SK-N-SH (cell line): ENCODE measurements around the gene RGL1.

Source experiments
- EZH2phosphoT487 ChIP-seq: fragments of 200-600 bp; sonication (generic); IDR thresholded peaks from 2 replicates; pipeline ENCODE4 v1.6.1; 2017; ENCODE audit warnings: low read depth, mixed run types, mild to moderate bottlenecking, antibody characterized with exemption, moderate library complexity, borderline replicate concordance
- FOSL2 ChIP-seq: IDR thresholded peaks from 2 replicates; pipeline ENCODE4 v1.4.0; 2012; ENCODE audit warnings: low read depth, mild to moderate bottlenecking, moderate library complexity, borderline replicate concordance
- GABPA ChIP-seq: IDR thresholded peaks from 2 replicates; pipeline ENCODE4 v1.4.0; 2012; ENCODE audit warnings: low read depth, mild to moderate bottlenecking
- GATA2 ChIP-seq: sonication (generic); formaldehyde crosslinking; IDR thresholded peaks from 2 replicates; pipeline ENCODE4 v1.5.0; 2020; ENCODE audit warnings: mild to moderate bottlenecking, missing genetic modification reagents
- NFIC ChIP-seq: IDR thresholded peaks from 2 replicates; pipeline ENCODE4 v1.4.0; 2012; ENCODE audit warnings: borderline replicate concordance
- POLR2AphosphoS5 ChIP-seq: IDR thresholded peaks from 2 replicates; pipeline ENCODE4 v1.6.1; 2012; ENCODE audit warnings: low read depth, low read length
- RAD21 ChIP-seq: IDR thresholded peaks from 2 replicates; pipeline ENCODE4 v1.6.1; 2012; ENCODE audit warnings: mild to moderate bottlenecking, low read length
- RFX5 ChIP-seq: IDR thresholded peaks from 2 replicates; pipeline ENCODE4 v1.6.1; 2012; ENCODE audit warnings: mild to moderate bottlenecking, improper control_type of control experiment, low read length
- YY1 ChIP-seq: IDR thresholded peaks from 2 replicates; pipeline ENCODE4 v1.4.0; 2012; ENCODE audit warnings: low read depth, mild to moderate bottlenecking
- TF ChIP-seq, protein P1 (sequence below): fragments of 200-600 bp; sonication (generic); IDR thresholded peaks from 2 replicates; pipeline ENCODE4 v1.6.1; 2017; ENCODE audit warnings: antibody characterized with exemption, mild to moderate bottlenecking, moderate library complexity
- TF ChIP-seq, protein P2 (sequence below): fragments of 150-350 bp; IDR thresholded peaks from 2 replicates; pipeline ENCODE4 v1.6.1; 2017; ENCODE audit warnings: antibody characterized with exemption, low read length, low read depth, borderline replicate concordance

- TF ChIP-seq RFX5 = no peak
- TF ChIP-seq, protein P1, sequence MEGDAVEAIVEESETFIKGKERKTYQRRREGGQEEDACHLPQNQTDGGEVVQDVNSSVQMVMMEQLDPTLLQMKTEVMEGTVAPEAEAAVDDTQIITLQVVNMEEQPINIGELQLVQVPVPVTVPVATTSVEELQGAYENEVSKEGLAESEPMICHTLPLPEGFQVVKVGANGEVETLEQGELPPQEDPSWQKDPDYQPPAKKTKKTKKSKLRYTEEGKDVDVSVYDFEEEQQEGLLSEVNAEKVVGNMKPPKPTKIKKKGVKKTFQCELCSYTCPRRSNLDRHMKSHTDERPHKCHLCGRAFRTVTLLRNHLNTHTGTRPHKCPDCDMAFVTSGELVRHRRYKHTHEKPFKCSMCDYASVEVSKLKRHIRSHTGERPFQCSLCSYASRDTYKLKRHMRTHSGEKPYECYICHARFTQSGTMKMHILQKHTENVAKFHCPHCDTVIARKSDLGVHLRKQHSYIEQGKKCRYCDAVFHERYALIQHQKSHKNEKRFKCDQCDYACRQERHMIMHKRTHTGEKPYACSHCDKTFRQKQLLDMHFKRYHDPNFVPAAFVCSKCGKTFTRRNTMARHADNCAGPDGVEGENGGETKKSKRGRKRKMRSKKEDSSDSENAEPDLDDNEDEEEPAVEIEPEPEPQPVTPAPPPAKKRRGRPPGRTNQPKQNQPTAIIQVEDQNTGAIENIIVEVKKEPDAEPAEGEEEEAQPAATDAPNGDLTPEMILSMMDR = no peak
- no peak for TF ChIP-seq RAD21
- no peak for TF ChIP-seq GABPA
- TF ChIP-seq, protein P2, sequence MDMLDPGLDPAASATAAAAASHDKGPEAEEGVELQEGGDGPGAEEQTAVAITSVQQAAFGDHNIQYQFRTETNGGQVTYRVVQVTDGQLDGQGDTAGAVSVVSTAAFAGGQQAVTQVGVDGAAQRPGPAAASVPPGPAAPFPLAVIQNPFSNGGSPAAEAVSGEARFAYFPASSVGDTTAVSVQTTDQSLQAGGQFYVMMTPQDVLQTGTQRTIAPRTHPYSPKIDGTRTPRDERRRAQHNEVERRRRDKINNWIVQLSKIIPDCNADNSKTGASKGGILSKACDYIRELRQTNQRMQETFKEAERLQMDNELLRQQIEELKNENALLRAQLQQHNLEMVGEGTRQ = no peak
- TF ChIP-seq NFIC = no peak
- TF ChIP-seq FOSL2 = no peak
- TF ChIP-seq POLR2AphosphoS5 = no peak
- TF ChIP-seq GATA2 (CRISPR knock-in tag) = no peak
- no peak for TF ChIP-seq YY1
- no peak for TF ChIP-seq EZH2phosphoT487
Observed at GRCh38 chr1:183886083-183886828, 81.3 kb downstream of the RGL1 start.
